Erythroblast (primary cell): ENCODE data around the gene AUTS2.

ENCODE experiments used
- GATA1 ChIP-seq: IDR thresholded peaks from 2 replicates; pipeline ENCODE4 v1.6.1; 2011; ENCODE audit warnings: low read depth, mild to moderate bottlenecking, control low read depth, low read length, moderate library complexity
- POLR2A ChIP-seq: IDR thresholded peaks from 2 replicates; pipeline ENCODE4 v1.6.1; 2011; ENCODE audit warnings: mild to moderate bottlenecking, low read length

GRCh38 chr7:69691327-69691726, 93.1 kb downstream of the AUTS2 start:
- TF ChIP-seq POLR2A = no peak
- no peak for TF ChIP-seq GATA1
